ENCODE measurements around the gene ZNF281.

DNA sequence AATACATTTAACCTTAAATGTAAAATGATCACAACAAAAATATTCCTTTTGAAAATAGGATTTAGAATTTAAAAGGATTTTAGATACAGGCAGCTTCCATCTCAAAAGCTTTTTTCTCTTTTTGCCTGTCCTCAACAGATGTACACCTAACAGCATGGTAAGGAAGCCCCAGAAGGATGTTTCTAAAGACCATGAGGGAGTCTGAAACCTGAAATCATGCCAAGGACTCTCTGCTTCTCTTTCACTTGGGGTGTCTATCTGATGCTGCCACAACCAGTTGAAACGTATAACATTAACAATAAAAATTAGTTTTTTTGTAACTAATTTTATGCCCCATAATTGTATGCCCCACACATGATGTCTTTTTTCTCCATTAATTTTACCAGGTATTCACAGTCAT is 5.4 kb upstream of the ZNF281 start:
- TF ChIP-seq POLR2A (IDR thresholded peaks at IDR 0.05), result no peak
- TF ChIP-seq, protein P1, sequence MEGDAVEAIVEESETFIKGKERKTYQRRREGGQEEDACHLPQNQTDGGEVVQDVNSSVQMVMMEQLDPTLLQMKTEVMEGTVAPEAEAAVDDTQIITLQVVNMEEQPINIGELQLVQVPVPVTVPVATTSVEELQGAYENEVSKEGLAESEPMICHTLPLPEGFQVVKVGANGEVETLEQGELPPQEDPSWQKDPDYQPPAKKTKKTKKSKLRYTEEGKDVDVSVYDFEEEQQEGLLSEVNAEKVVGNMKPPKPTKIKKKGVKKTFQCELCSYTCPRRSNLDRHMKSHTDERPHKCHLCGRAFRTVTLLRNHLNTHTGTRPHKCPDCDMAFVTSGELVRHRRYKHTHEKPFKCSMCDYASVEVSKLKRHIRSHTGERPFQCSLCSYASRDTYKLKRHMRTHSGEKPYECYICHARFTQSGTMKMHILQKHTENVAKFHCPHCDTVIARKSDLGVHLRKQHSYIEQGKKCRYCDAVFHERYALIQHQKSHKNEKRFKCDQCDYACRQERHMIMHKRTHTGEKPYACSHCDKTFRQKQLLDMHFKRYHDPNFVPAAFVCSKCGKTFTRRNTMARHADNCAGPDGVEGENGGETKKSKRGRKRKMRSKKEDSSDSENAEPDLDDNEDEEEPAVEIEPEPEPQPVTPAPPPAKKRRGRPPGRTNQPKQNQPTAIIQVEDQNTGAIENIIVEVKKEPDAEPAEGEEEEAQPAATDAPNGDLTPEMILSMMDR (IDR thresholded peaks at IDR 0.05), result no peak
